ENCODE results near the gene NXN.

GRCh38 chr17:917941-918740, 61.4 kb downstream of the NXN start:
- TF ChIP-seq CTCF (IDR thresholded peaks at IDR 0.05): no peak
- no peak for TF ChIP-seq POLR2A (IDR thresholded peaks at IDR 0.05)
